Inflammatory macrophage (primary cell): ENCODE measurements around the gene PRRC2B.
"Not testable (repeated sequence)": the region's sequence is repeated elsewhere in the genome, so short reads cannot be mapped to it uniquely, and the experiment has no call there.

Source experiments
- DNase-seq, 2 donors: peaks; one replicate each; pipeline ENCODE4 v3.0.0-alpha.2; 2020 to 2022

The PRRC2B gene

GRCh38 chr9:131545786-131546335 lies 152.0 kb downstream of the PRRC2B start:
- no peak for DNase-seq

DNA sequence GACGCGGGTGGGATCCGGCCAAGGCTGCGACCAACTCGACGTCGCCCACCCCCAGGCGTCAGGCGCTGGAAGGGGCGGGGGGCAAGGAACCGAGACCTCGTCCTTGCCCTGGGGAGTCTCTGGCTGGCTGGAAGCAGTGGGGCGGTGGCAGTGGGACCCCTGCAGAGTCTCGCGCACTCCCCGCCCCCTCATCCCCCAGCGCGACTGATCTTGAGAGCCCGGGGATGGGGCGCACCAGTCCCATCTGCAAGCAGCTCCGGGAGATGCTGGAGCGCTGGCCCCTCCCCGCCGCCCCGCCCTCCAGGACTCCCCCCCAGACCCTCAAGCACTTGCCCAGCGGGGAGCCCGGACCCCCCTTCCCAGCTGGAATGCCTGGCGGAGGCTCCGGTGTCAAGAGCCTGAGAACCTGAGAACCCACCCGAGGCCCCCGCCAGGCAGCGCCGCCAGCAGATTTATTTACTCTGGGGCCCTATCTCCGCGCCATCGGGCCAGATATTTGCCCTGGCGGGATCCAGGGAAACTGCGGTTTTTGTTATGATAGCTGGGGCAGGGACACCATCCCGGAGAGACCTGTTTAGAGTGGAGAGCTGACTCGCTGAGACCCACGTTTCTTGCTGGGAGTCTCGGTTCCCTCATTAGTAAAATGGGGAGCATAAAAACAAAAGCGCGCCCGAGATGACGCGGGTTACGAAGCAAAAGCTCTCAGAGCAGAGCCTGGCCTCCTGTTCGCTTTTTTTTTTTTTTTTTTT lies 152.6 kb downstream of the PRRC2B start:
- DNase-seq: no peak

- DNase-seq: not testable (repeated sequence)
Measured at GRCh38 chr9:131549186-131549585, 155.3 kb downstream of the PRRC2B start.
